Measurements from ENCODE around the gene WFDC9.
"Not testable (repeated sequence)": the region's sequence is repeated elsewhere in the genome, so short reads cannot be mapped to it uniquely, and the experiment has no call there.

Gene WFDC9

DNA sequence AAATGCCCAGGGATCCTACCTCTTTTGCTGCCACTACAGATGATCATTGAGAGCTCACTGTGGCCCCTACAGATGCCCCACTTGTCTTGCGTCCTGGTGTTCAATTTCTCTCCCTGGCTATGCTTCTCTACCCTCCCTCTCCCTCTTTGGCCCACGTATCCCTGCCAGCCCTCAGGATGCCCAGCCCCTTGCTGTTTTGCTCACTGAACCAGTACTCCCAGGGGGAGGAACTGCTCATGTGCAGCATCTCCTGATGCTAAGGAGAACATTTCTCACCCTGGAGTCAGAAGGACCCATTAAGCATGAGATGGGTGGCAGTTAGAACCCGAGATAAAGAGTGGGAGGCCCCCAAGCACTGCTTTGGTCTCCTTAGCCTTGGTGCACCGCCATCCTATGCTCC, at the start of gene WFDC9:
Gene WFDC9 (minus strand): TSS at position 101 of the 400 bp plus-strand sequence. CDS start 21,103 bp downstream, outside the sequence.
- no peak for DNase-seq (ENCODE audit: low read depth in 2 of 2)

DNA sequence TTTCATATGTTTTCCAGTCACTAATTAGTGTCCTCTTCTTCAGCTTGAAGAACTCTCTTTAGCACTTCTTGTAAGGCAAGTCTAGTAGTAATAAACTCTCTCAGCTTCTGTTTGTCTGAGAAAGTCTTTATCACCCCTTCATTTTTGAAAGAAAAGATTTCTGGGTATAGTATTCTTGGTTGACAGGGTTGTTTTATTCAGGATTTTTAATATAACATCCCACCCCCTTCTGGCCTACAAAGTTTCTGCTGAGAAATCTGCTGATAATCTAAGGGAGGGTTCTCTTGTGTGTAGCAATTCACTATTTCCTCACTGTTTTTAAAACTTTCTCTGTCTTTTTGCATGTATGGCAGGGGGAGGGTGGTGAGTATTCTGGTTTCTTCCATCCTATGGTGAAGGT, 48.6 kb upstream of the WFDC9 start:
- DNase-seq (ENCODE audit: low read depth in 2 of 2): no peak

DNA sequence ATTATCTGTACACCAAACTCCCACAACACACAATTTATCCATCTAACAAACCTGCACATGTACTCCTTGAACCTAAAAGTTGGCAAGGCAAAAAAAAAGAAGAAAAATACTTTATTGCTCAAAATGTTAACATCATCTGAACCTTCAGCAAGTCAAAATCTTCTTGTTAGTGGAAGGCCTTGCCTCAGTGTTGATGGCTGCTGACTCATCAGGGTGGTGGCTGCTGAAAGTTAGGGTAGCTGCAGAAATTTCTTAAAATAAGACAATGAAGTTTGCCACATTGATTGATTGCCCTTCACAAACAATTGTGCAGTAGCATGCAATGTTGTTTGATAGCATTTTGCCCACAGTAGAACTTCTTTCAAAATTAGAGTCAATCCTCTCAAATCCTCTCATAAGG, 41.7 kb upstream of the WFDC9 start:
- DNase-seq (ENCODE audit: low read depth in 2 of 2): no peak

GRCh38 chr20:45670139-45670538, 39.1 kb upstream of the WFDC9 start, which contains the start of gene WFDC11:
WFDC11 (minus strand) TSS chr20:45670239; CDS start chr20:45650600, 19,639 bp downstream.
- no peak for DNase-seq (ENCODE audit: low read depth in 2 of 2)

DNA sequence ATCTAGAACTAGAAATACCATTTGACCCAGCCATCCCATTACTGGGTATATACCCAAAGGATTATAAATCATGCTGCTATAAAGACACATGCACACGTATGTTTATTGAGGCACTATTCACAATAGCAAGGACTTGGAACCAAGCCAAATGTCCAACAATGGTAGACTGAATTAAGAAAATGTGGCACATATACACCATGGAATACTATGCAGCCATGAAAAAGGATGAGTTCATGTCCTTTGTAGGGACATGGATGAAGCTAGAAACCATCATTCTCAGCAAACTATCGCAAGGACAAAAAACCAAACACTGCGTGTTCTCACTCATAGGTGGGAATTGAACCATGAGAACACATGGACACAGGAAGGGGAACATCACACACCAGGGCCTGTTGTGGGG, 26.0 kb upstream of the WFDC9 start:
- not testable (repeated sequence) for DNase-seq (ENCODE audit: low read depth in 2 of 2)

- DNase-seq (ENCODE audit: low read depth in 2 of 2): not testable (repeated sequence)
These were observed 20.6 kb upstream of the WFDC9 start for GRCh38 chr20:45651726-45652125.

- no peak for DNase-seq (ENCODE audit: low read depth in 2 of 2)
These were observed 18.3 kb upstream of the WFDC9 start for GRCh38 chr20:45649312-45649863.

DNA sequence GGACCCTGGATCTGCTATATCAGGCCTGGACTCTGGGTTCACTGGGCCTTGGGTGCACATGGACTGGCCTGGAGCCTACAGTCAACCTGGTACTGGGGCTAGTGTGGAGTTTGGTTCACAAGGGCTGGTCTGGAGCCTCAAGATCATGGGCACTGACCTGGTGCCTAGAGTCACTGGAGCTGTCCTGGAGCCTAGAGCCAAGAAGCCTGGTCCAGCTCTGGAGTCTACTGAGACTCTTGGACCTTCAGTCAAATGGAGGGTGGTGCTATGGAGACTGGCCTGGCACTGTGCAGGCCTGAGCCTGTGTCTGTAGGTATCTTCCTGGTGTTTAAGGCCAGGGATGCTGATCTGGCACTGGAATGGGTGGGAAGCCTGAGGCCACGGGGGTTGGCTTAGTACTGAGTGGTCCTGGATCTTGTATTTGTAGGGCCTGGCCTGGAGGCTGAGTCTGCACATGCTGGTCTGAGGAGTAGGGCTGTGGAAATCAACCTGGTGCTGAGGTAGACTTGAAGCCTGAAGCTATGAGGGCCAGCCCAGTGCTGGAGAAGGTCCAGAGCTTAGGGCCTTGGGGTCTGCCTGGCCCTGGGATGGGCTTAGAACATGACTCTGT, 16.5 kb upstream of the WFDC9 start:
- DNase-seq (ENCODE audit: low read depth in 2 of 2): no peak

- no peak for DNase-seq (ENCODE audit: low read depth in 2 of 2)
These were observed 15.8 kb upstream of the WFDC9 start for GRCh38 chr20:45646875-45647274.

DNA sequence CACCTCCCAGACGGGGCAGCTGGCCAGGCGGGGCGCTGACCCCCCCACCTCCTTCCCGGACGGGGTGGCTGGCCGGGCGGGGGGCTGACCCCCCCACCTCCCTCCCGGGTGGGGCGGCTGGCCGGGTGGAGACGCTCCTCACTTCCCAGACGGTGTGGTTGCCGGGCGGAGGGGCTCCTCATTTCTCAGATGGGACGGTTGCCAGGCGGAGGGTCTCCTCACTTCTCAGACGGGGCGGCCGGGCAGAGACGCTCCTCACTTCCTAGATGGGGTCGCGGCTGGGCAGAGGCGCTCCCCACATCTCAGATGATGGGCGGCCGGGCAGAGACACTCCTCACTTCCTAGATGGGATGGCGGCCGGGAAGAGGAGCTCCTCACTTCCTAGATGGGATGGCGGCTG, 14.8 kb upstream of the WFDC9 start:
- not testable (repeated sequence) for DNase-seq (ENCODE audit: low read depth in 2 of 2)

DNA sequence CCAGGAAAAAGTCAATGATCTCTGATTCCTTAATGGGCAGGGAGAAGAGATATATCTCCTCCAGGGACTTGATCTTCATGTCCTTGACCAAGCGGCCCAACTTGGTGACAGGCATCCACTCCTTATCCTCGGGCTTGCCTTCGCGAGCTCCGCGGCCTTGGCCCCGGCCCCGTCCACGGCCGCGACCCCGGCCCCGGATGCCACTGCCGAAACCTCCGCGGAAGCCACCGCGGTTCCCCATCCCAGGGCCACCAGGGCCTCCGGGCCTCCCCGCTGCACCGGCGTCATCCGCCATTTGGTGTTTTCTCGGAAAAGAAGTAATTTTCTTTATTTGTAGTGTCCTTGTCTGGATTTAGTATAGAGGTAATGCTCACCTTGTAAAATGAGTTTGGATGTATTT, 10.0 kb upstream of the WFDC9 start:
- DNase-seq (ENCODE audit: low read depth in 2 of 2): not testable (repeated sequence)

- DNase-seq (ENCODE audit: low read depth in 2 of 2): no peak
These were observed 8.6 kb upstream of the WFDC9 start for GRCh38 chr20:45639687-45640086.

DNA sequence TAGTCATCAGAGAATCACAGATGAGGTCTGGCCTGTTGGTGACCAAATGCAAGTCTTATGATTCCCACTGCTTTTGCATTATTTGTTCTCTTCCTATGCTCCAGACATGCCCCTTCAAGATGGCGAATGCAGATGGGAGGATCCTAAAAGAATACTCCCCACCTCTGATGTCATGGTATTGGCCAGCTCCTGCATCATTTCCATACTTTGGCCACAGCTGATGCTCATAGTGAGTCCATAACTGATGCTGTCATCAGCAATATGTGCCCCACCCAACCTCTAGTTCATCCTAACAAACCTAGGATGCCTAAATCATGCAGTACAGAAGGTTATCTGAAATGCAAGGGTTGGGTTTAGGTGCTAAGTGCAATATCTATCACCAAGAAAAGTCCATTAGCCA, 5.4 kb upstream of the WFDC9 start:
- no peak for DNase-seq (ENCODE audit: low read depth in 2 of 2)

DNA sequence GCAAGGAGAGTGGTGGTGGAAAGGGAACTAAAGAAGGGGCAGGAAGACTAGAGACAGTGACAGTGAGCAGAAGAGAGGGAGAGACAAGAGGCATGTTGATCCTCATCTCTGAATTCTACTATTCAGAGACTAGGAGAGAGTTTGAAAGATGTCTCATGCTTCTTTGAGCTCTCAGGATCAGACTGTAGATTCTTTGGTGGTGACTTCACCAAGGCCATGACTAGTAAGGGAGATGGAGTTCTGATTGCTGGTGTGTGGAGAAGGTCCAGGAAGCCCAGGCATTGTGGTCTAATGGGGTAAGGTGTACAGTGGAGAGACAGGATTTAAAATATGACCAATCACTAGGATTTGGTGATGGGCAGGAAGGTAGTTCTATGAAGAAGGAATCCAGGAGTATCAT, 713 bp downstream of the WFDC9 start:
- no peak for DNase-seq (ENCODE audit: low read depth in 2 of 2)

GRCh38 chr20:45629496-45630100, 1.5 kb downstream of the WFDC9 start, which contains the start of gene WFDC10A:
WFDC10A (plus strand) TSS chr20:45629739; CDS start chr20:45629814, 75 bp downstream.
- peak; percentile 8 to 15 for DNase-seq (ENCODE audit: low read depth in 2 of 2)

DNA sequence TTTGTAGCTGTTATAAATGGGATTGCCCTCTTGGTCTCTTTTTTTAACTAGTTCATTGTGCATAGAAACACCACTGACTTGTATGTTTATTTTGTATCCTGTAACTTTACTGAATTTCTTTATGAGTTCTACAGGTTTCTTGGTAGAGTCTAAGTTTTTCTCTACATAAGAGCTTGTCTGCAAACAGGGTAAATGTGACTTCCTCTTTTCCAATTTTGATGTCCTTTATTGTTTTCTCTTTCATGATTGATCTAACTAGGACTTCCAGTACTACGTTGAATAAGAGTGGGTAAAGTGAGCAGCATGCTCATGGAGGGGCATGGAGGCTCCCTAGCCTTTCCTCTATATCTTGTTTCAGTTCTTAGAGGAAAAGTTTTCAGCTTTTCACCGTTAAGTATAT, 4.5 kb downstream of the WFDC9 start:
- no peak for DNase-seq (ENCODE audit: low read depth in 2 of 2)

DNA sequence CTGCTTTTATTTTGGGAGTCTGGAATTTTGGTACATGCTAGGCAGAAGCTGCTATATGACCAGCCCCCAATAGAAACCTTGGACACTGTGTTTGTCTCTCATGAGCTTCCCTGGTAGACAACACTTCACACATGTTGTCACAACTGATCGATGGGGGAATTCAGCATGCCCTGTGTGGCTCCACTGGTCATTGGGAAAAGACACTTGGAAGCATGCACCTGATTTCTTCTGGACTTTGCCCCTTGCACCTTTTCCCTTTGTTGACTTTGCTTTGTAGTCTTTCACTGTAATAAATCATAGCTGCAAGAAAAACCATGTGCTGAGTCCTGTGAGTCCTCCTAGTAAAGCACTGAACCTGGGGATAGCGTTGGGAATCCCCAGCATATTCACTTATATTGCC, 9.5 kb downstream of the WFDC9 start:
- DNase-seq (ENCODE audit: low read depth in 2 of 2): no peak

GRCh38 chr20:45617591-45617990, 13.5 kb downstream of the WFDC9 start:
- DNase-seq (ENCODE audit: low read depth in 2 of 2): no peak

DNA sequence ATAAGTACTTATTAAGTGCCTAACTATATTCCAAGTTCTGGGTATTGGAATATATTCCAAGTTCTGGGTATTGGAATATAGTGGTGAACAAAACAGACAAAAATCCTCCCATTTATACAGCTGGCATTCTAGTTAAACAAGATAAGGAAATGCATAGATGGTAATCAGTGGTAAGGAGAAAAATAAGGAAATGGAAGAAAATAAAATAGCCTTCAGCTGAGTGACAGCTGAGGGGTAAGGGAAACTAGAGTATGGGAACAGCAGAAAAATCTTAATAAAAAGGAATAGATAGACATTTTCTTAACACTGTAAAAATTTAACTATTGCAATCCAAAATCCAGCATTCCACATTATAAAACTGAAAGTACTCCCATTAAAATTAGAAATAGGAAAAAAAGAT, 18.8 kb downstream of the WFDC9 start:
- no peak for DNase-seq (ENCODE audit: low read depth in 2 of 2)

GRCh38 chr20:45611054-45611453, 20.0 kb downstream of the WFDC9 start:
- DNase-seq (ENCODE audit: low read depth in 2 of 2): peak; percentile 79 to 81

DNA sequence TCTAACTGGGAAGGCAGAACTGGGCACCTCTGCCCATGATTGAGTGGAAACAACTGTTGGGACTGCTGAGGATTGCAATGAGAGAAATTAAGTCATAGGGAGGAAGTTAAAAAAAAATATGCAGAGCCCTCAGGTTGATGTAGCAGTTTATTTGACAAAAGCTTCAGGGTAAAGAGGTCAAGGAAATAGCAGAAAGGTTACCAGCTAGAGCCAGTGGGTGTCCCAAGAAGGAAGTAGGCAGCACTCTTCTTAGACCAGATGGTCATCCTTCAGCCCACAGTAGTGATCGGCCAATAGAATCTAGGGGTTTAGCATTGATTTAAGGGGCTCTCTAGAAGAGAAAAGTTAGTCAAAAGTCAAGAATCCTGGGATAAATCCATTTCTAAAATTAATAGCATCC, 23.3 kb downstream of the WFDC9 start:
- no peak for DNase-seq (ENCODE audit: low read depth in 2 of 2)

DNA sequence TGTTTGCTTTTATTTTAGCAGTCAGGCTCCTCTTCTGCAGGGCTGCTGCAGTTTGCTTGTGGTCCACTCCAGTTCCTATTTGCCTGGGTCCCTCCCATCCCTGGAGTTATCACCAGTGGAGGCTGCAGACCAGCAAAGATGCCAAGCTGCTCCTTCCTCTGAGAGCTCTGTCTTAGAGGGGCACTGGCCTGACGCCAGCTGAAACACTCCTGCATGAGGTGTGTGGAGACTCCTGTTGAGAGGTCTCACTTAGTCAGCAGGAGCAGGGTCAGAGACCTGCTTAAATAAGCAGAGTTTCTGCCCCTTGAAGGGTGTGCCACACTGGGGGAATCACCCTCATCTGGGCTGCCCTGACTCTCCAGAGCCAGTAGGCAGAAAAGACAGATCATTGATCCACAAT, 35.8 kb downstream of the WFDC9 start:
- no peak for DNase-seq (ENCODE audit: low read depth in 2 of 2)

GRCh38 chr20:45593498-45593897, 37.6 kb downstream of the WFDC9 start:
- no peak for DNase-seq (ENCODE audit: low read depth in 2 of 2)
